GM12878 (cell line): ENCODE results near the gene AMELX. TPM values are rescaled to one million over a fixed set of nuclear protein-coding genes. Genes with fewer than 3 reads are reported as not detected.

Experiments used
- ATAC-seq: fragments of 200-7000 bp; cut with Tn5 transposase; 3 replicates; pipeline ENCODE4 v1.9.1; 2020; ENCODE audit warnings: mild to moderate bottlenecking, moderate library complexity
- BruUV-seq: library from RNA; stranded (reverse); fragments of 400-500 nt; replicated peaks from 2 replicates; lab custom pipeline; 2021; lab: Mats Ljungman, UMichigan
- CTCF ChIA-PET: fragments of 300-600 bp; sonication (Branson Sonifier 250); formaldehyde crosslinking; extraction: SDS; loops from one replicate; lab custom pipeline; 2021; ENCODE audit warnings: inconsistent platforms; lab: Yijun Ruan, JAX
- POLR2A ChIA-PET: fragments of 350-600 bp; formaldehyde crosslinking; extraction: SDS; loops from one replicate; lab custom pipeline; 2021; ENCODE audit warnings: inconsistent platforms; lab: Charles Lee
- RAD21 ChIA-PET: fragments of 300-600 bp; sonication (Branson Sonifier 250); formaldehyde crosslinking; loops from one replicate; lab custom pipeline; 2023; ENCODE audit warnings: antibody characterized with exemption; ENCODE audit not compliant: unreplicated experiment; lab: Charles Lee
- SMC1A ChIA-PET: fragments of 300-600 bp; sonication (Branson Sonifier 250); formaldehyde crosslinking; loops from one replicate; lab custom pipeline; 2023; ENCODE audit not compliant: unreplicated experiment, uncharacterized antibody; lab: Charles Lee
- DNase-seq: peaks from one replicate; pipeline ENCODE4 v3.0.0-alpha.2; 2011; ENCODE audit warnings: low read depth, low spot score
- FAIRE-seq: peaks from 3 replicates; lab custom pipeline; 2011; peaks lifted over from hg19 to GRCh38; lab: Jason Lieb, UNC
- H2AFZ ChIP-seq: 2 replicates; pipeline ENCODE4 v1.6.0; 2011; ENCODE audit warnings: low read depth, low read length, control low read depth; ENCODE audit not compliant: control insufficient read depth
- H3K27ac ChIP-seq: 2 replicates; pipeline ENCODE4 v1.5.1; 2011; ENCODE audit warnings: control low read depth; ENCODE audit not compliant: control insufficient read depth, insufficient read depth
- H3K27me3 ChIP-seq, 2 experiments: replicated peaks in 1 of 2; 2 replicates each; pipeline versions ENCODE4 v1.6.0 to v1.6.1; 2011; ENCODE audit warnings: low read length in 1 of 2; ENCODE audit not compliant: control insufficient read depth in 2 of 2, insufficient read depth in 2 of 2
- H3K36me3 ChIP-seq, 2 experiments: 2 replicates each; pipeline ENCODE4 v1.5.1; 2011; ENCODE audit warnings: low read length in 1 of 2; ENCODE audit not compliant: control insufficient read depth in 2 of 2, insufficient read depth in 2 of 2
- H3K4me1 ChIP-seq: 2 replicates; pipeline ENCODE4 v1.6.1; 2011; ENCODE audit warnings: mild to moderate bottlenecking, low read length, moderate library complexity, mixed read lengths; ENCODE audit not compliant: control insufficient read depth, insufficient read depth
- H3K4me2 ChIP-seq: 2 replicates; pipeline ENCODE4 v1.6.0; 2011; ENCODE audit warnings: control low read depth; ENCODE audit not compliant: control insufficient read depth, insufficient read depth
- H3K4me3 ChIP-seq: fragments of 200-600 bp; sonication (generic); 2 replicates; pipeline ENCODE4 v1.5.1; 2016
- H3K79me2 ChIP-seq: 2 replicates; pipeline ENCODE4 v1.6.0; 2011; ENCODE audit warnings: low read length; ENCODE audit not compliant: control insufficient read depth, insufficient read depth
- H3K9ac ChIP-seq: 2 replicates; pipeline ENCODE4 v1.8.0; 2011; ENCODE audit warnings: low read length, control low read depth, mixed read lengths; ENCODE audit not compliant: control insufficient read depth, insufficient read depth
- H3K9me3 ChIP-seq: replicated peaks from 3 replicates; pipeline ENCODE4 v1.5.1; 2011; ENCODE audit warnings: mild to moderate bottlenecking, low read length; ENCODE audit not compliant: control insufficient read depth, insufficient read depth
- H4K20me1 ChIP-seq: 2 replicates; pipeline ENCODE4 v1.6.0; 2011; ENCODE audit not compliant: control insufficient read depth, insufficient read depth
- BMI1 ChIP-seq: fragments of 450-650 bp; IDR thresholded peaks from 2 replicates; pipeline ENCODE4 v1.6.1; 2016; ENCODE audit warnings: mild to moderate bottlenecking, moderate library complexity, borderline replicate concordance
- ESRRA ChIP-seq: IDR thresholded peaks from 2 replicates; pipeline ENCODE4 v1.6.1; 2012; ENCODE audit warnings: mild to moderate bottlenecking, low read length, improper control_type of control experiment
- FOXK2 ChIP-seq: fragments of 450-650 bp; IDR thresholded peaks from 2 replicates; pipeline ENCODE4 v1.6.1; 2017; ENCODE audit warnings: mild to moderate bottlenecking, moderate library complexity
- HCFC1 ChIP-seq: fragments of 150-350 bp; IDR thresholded peaks from 2 replicates; pipeline ENCODE4 v1.6.1; 2014; ENCODE audit warnings: low read length
- MYB ChIP-seq: fragments of 150-350 bp; IDR thresholded peaks from 2 replicates; pipeline ENCODE4 v1.6.1; 2014; ENCODE audit warnings: mild to moderate bottlenecking, low read depth, low read length, borderline replicate concordance
- PAX8 ChIP-seq: fragments of 450-650 bp; IDR thresholded peaks from 2 replicates; pipeline ENCODE4 v1.6.1; 2017; ENCODE audit warnings: mild to moderate bottlenecking, moderate library complexity
- POLR2AphosphoS2 ChIP-seq: IDR thresholded peaks from 2 replicates; pipeline ENCODE4 v1.6.1; 2011; ENCODE audit warnings: low read depth, mild to moderate bottlenecking, low read length, improper control_type of control experiment, moderate library complexity
- RFX5 ChIP-seq: IDR thresholded peaks from 2 replicates; pipeline ENCODE4 v1.6.1; 2011; ENCODE audit warnings: low read depth, low read length, improper control_type of control experiment
- TAF1 ChIP-seq: IDR thresholded peaks from 2 replicates; pipeline ENCODE4 v1.6.1; 2011; ENCODE audit warnings: mild to moderate bottlenecking, low read depth, low read length, borderline replicate concordance
- ZBTB4 ChIP-seq: fragments of 450-650 bp; formaldehyde crosslinking; IDR thresholded peaks from 2 replicates; pipeline ENCODE4 v1.4.0; 2022; ENCODE audit warnings: mild to moderate bottlenecking, moderate library complexity
- WGBS: methylation state at CpG from one replicate; pipeline ENCODE4 v1.1.6; 2016; ENCODE audit warnings: low lambda C conversion rate; ENCODE audit not compliant: insufficient replicate concordance, insufficient coverage; ENCODE audit errors: missing lambda C conversion rate; 5-methylcytosine and 5-hydroxymethylcytosine counted together
- in situ Hi-C: fragments of 300-500 bp; cut with MboI; formaldehyde crosslinking; loops from 9 replicates; pipeline ENCODE4 v1.14.3; 2018; ENCODE audit warnings: mixed read lengths
- intact Hi-C: fragments of 100-400 bp; cut with micrococcal nuclease; formaldehyde crosslinking; loops from one replicate; pipeline ENCODE4 v1.14.2; 2022; ENCODE audit not compliant: unreplicated experiment
- polyA plus RNA-seq, 11 experiments: library from polyadenylated mRNA; depleted of rRNA in 4 of 11; unstranded in 6 of 11; stranded (reverse) in 5 of 11; fragments of >200 nt; fragmentation: Nextera tagmentation in 4 of 11; fragmentation: Illumina TruSeq in 1 of 11; extraction: Ambion mirVana in 4 of 11; extraction: Trizol in 1 of 11; gene quantifications; 1 replicate in 1 of 11; 2 replicates in 10 of 11; pipeline versions ENCODE4 v1.2.1 to v1.2.3, GENCODE V29; 2011 to 2016; ENCODE audit warnings: inconsistent platforms in 2 of 11, missing spikeins in 2 of 11, low read depth in 1 of 11
- total RNA-seq, 4 experiments: library from RNA; depleted of rRNA in 3 of 4; stranded (reverse); fragments of >200 nt in 3 of 4; fragmentation: Illumina TruSeq in 1 of 4; extraction: Trizol in 1 of 4; gene quantifications; 2 replicates each; pipeline versions ENCODE4 v1.2.1 to v1.2.3, GENCODE V29; 2013 to 2021
- TF ChIP-seq, protein P1 (sequence below): IDR thresholded peaks from 2 replicates; pipeline ENCODE4 v1.6.1; 2011; ENCODE audit warnings: borderline replicate concordance, low read depth, mild to moderate bottlenecking, moderate library complexity, low read length; ENCODE audit not compliant: insufficient read depth, poor library complexity, severe bottlenecking
- TF ChIP-seq, protein P2 (sequence below): fragments of 450-650 bp; IDR thresholded peaks from 2 replicates; pipeline ENCODE4 v1.6.1; 2016; ENCODE audit warnings: mild to moderate bottlenecking, moderate library complexity, borderline replicate concordance

AMELX gene
- total and polyA plus RNA-seq, 10 of the 15 experiments (the other 5 are each of a cell fraction or from before 2014, with no cell fraction given): not detected

GRCh38 chrX:11347300-11347699 lies 54.1 kb downstream of the AMELX start:
- DNase-seq: no peak
- no peak for FAIRE-seq
- intact Hi-C loops (no loop called here), in situ Hi-C loops (no loop called here)
- Histone ChIP-seq H3K4me1 (peaks cover 6% of the 10 kb centered on the region; the same call in 1 of the 2 replicates), H2AFZ (no peak overlapping the region), H3K27ac (no peak overlapping the region), H4K20me1 (no peaks in the 10 kb centered on the region), H3K9me3 (no peaks in the 10 kb centered on the region), H3K4me3 (no peak overlapping the region), H3K9ac (no peak overlapping the region), H3K4me2 (no peak overlapping the region), H3K27me3 (no peaks in the 10 kb centered on the region), H3K79me2 (no peaks in the 10 kb centered on the region), H3K36me3 (no peaks in the 10 kb centered on the region)
- RAD21 ChIA-PET: no interaction called here
- CTCF ChIA-PET: interaction anchor here (0.8 kb wide), 1 partner anchor 34 kb away, joined by 3 read pairs; no protein-coding TSS in a partner anchor
- TF ChIP-seq, protein P1, sequence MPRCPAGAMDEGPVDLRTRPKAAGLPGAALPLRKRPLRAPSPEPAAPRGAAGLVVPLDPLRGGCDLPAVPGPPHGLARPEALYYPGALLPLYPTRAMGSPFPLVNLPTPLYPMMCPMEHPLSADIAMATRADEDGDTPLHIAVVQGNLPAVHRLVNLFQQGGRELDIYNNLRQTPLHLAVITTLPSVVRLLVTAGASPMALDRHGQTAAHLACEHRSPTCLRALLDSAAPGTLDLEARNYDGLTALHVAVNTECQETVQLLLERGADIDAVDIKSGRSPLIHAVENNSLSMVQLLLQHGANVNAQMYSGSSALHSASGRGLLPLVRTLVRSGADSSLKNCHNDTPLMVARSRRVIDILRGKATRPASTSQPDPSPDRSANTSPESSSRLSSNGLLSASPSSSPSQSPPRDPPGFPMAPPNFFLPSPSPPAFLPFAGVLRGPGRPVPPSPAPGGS: no peak
- no peak for TF ChIP-seq FOXK2
- TF ChIP-seq ZBTB4 (CRISPR knock-in tag): no peak
- TF ChIP-seq BMI1: no peak
- TF ChIP-seq HCFC1: no peak
- TF ChIP-seq RFX5: no peak
- TF ChIP-seq TAF1: no peak
- no peak for TF ChIP-seq ESRRA
- TF ChIP-seq, protein P2, sequence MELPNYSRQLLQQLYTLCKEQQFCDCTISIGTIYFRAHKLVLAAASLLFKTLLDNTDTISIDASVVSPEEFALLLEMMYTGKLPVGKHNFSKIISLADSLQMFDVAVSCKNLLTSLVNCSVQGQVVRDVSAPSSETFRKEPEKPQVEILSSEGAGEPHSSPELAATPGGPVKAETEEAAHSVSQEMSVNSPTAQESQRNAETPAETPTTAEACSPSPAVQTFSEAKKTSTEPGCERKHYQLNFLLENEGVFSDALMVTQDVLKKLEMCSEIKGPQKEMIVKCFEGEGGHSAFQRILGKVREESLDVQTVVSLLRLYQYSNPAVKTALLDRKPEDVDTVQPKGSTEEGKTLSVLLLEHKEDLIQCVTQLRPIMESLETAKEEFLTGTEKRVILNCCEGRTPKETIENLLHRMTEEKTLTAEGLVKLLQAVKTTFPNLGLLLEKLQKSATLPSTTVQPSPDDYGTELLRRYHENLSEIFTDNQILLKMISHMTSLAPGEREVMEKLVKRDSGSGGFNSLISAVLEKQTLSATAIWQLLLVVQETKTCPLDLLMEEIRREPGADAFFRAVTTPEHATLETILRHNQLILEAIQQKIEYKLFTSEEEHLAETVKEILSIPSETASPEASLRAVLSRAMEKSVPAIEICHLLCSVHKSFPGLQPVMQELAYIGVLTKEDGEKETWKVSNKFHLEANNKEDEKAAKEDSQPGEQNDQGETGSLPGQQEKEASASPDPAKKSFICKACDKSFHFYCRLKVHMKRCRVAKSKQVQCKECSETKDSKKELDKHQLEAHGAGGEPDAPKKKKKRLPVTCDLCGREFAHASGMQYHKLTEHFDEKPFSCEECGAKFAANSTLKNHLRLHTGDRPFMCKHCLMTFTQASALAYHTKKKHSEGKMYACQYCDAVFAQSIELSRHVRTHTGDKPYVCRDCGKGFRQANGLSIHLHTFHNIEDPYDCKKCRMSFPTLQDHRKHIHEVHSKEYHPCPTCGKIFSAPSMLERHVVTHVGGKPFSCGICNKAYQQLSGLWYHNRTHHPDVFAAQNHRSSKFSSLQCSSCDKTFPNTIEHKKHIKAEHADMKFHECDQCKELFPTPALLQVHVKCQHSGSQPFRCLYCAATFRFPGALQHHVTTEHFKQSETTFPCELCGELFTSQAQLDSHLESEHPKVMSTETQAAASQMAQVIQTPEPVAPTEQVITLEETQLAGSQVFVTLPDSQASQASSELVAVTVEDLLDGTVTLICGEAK: no peak
- no peak for TF ChIP-seq MYB
- TF ChIP-seq PAX8: no peak
- TF ChIP-seq POLR2AphosphoS2: no peak
- BruUV-seq: no TSS peak
- SMC1A ChIA-PET: interaction anchor here (0.7 to 1.2 kb wide), 2 partner anchors 9 to 12 kb away, joined by 3 to 5 read pairs; no protein-coding TSS in a partner anchor
- POLR2A ChIA-PET: no interaction called here
- WGBS: 15% methylated on average over 3 of the region's 3 CpGs
- no peak for ATAC-seq
